Subcutaneous adipose tissue (tissue), 4 donors: ENCODE measurements around the gene SYNE1. TPM values are rescaled to one million over a fixed set of nuclear protein-coding genes. Genes with fewer than 3 reads are reported as not detected.

Experiments
- CTCF ChIP-seq: fragments of 450-650 bp; IDR thresholded peaks from one replicate; pipeline ENCODE4 v1.5.1; 2016; ENCODE audit warnings: low read depth, mild to moderate bottlenecking, control low read depth, antibody characterized with exemption, moderate library complexity
- total RNA-seq, 4 donors: library from RNA; depleted of rRNA; stranded (reverse); fragments of >200 nt; gene quantifications; one replicate each; pipeline ENCODE4 v1.1.0, GENCODE V29; 2016

SYNE1 gene
- total RNA-seq, 4 donors from 2014 or later = 85.5 to 173 (median 111) TPM

GRCh38 chr6:152671171-152671570 lies 34.0 kb upstream of the SYNE1 start:
- TF ChIP-seq CTCF = no peak

- no peak for TF ChIP-seq CTCF
Measured at GRCh38 chr6:152669895-152670294, 32.7 kb upstream of the SYNE1 start.

GRCh38 chr6:152661776-152662175 lies 24.6 kb upstream of the SYNE1 start:
- no peak for TF ChIP-seq CTCF

GRCh38 chr6:152651986-152652385 lies 14.8 kb upstream of the SYNE1 start:
- TF ChIP-seq CTCF = no peak

- TF ChIP-seq CTCF = no peak
Measured at GRCh38 chr6:152648105-152648504, 10.9 kb upstream of the SYNE1 start.

GRCh38 chr6:152642578-152643375 lies 5.6 kb upstream of the SYNE1 start:
- TF ChIP-seq CTCF = no peak

GRCh38 chr6:152636609-152637295 lies 410 bp downstream of the SYNE1 start:
- no peak for TF ChIP-seq CTCF
